BLaER1 (cell line): ENCODE data around the gene OSBPL5.
A peak's percentile ranks its signal among the peaks of the same experiment; 100 is the strongest.

ENCODE experiments used
- H3K27ac ChIP-seq: shearing (Covaris generic); formaldehyde crosslinking; 2 replicates; pipeline ENCODE4 v1.8.1; 2022
- H3K27me3 ChIP-seq: shearing (Covaris generic); formaldehyde crosslinking; 2 replicates; pipeline ENCODE4 v1.8.1; 2022
- H3K36me3 ChIP-seq: shearing (Covaris generic); formaldehyde crosslinking; 2 replicates; pipeline ENCODE4 v1.8.1; 2022
- H3K4me1 ChIP-seq: shearing (Covaris generic); formaldehyde crosslinking; 2 replicates; pipeline ENCODE4 v1.8.1; 2022
- H3K4me2 ChIP-seq: shearing (Covaris generic); formaldehyde crosslinking; 2 replicates; pipeline ENCODE4 v1.8.1; 2022
- H3K4me3 ChIP-seq: shearing (Covaris generic); formaldehyde crosslinking; 2 replicates; pipeline ENCODE4 v1.8.1; 2022
- H3K9ac ChIP-seq: shearing (Covaris generic); formaldehyde crosslinking; 2 replicates; pipeline ENCODE4 v1.8.1; 2022
- H3K9me3 ChIP-seq: shearing (Covaris generic); formaldehyde crosslinking; 2 replicates; pipeline ENCODE4 v1.8.1; 2022
- H4K20me1 ChIP-seq: shearing (Covaris generic); formaldehyde crosslinking; 2 replicates; pipeline ENCODE4 v1.8.1; 2022
- Cebpa-rat ChIP-seq: shearing (Covaris generic); IDR thresholded peaks from 2 replicates; pipeline ENCODE4 v1.8.1; 2022

The OSBPL5 gene

GRCh38 chr11:3158821-3159220 is 6.3 kb downstream of the OSBPL5 start:
- Histone ChIP-seq H3K9me3 (no peaks in the 10 kb centered on the region), H3K36me3 (no peaks in the 10 kb centered on the region), H3K27me3 (no peaks in the 10 kb centered on the region), H3K4me1 (peaks cover 98% of the 10 kb centered on the region), H3K4me2 (peak overlapping the region; percentile 95), H3K27ac (no peak overlapping the region), H3K9ac (no peak overlapping the region), H4K20me1 (peaks cover 96% of the 10 kb centered on the region), H3K4me3 (no peak overlapping the region)
- TF ChIP-seq Cebpa-rat = no peak

GRCh38 chr11:3158131-3158591 is 6.9 kb downstream of the OSBPL5 start:
- Histone ChIP-seq H3K9ac (no peak overlapping the region), H3K27ac (peak overlapping the region; percentile 69), H3K4me1 (peaks cover 98% of the 10 kb centered on the region), H3K9me3 (no peaks in the 10 kb centered on the region), H3K27me3 (no peaks in the 10 kb centered on the region), H3K4me2 (peak overlapping the region; percentile 95), H3K4me3 (no peak overlapping the region), H4K20me1 (peaks cover 97% of the 10 kb centered on the region), H3K36me3 (no peaks in the 10 kb centered on the region)
- no peak for TF ChIP-seq Cebpa-rat

GRCh38 chr11:3157381-3158130 is 7.6 kb downstream of the OSBPL5 start:
- H3K9ac ChIP-seq = peak overlapping the region; percentile 11; the same call in 1 of the 2 replicates
- H3K4me2 ChIP-seq = peak overlapping the region; percentile 95
- peaks cover 98% of the 10 kb centered on the region for H3K4me1 ChIP-seq
- no peaks in the 10 kb centered on the region for H3K9me3 ChIP-seq
- H3K27me3 ChIP-seq = no peaks in the 10 kb centered on the region
- peaks cover 97% of the 10 kb centered on the region for H4K20me1 ChIP-seq
- H3K36me3 ChIP-seq = no peaks in the 10 kb centered on the region; the same call in 1 of the 2 replicates
- H3K4me3 ChIP-seq = no peak overlapping the region
- no peak for TF ChIP-seq Cebpa-rat
- peak overlapping the region; percentile 69 for H3K27ac ChIP-seq

- H3K36me3 ChIP-seq = no peaks in the 10 kb centered on the region; the same call in 1 of the 2 replicates
- H3K27me3 ChIP-seq = no peaks in the 10 kb centered on the region
- H3K4me2 ChIP-seq = peak overlapping the region; percentile 95
- peak overlapping the region; percentile 11; the same call in 1 of the 2 replicates for H3K9ac ChIP-seq
- H3K9me3 ChIP-seq = no peaks in the 10 kb centered on the region
- H3K4me1 ChIP-seq = peaks cover 98% of the 10 kb centered on the region
- no peak overlapping the region for H3K4me3 ChIP-seq
- H4K20me1 ChIP-seq = peaks cover 97% of the 10 kb centered on the region
- no peak for TF ChIP-seq Cebpa-rat
- peak overlapping the region; percentile 69 for H3K27ac ChIP-seq
Measured at GRCh38 chr11:3156661-3157311, 8.3 kb downstream of the OSBPL5 start.

GRCh38 chr11:3156282-3156660 is 8.8 kb downstream of the OSBPL5 start:
- Histone ChIP-seq H3K36me3 (no peaks in the 10 kb centered on the region; the same call in 1 of the 2 replicates), H3K4me2 (peak overlapping the region; percentile 95)

GRCh38 chr11:3155691-3156258 is 9.3 kb downstream of the OSBPL5 start:
- no peak overlapping the region for H3K4me3 ChIP-seq
- TF ChIP-seq Cebpa-rat = no peak
- H3K4me1 ChIP-seq = peaks cover 98% of the 10 kb centered on the region
- peaks cover 97% of the 10 kb centered on the region for H4K20me1 ChIP-seq
- H3K4me2 ChIP-seq = peak overlapping the region; percentile 95
- no peaks in the 10 kb centered on the region for H3K9me3 ChIP-seq
- H3K27ac ChIP-seq = peak overlapping the region; percentile 35
- H3K27me3 ChIP-seq = no peaks in the 10 kb centered on the region
- peaks cover 3% of the 10 kb centered on the region; the same call in 1 of the 2 replicates for H3K36me3 ChIP-seq
- no peak overlapping the region for H3K9ac ChIP-seq

More at GRCh38 chr11:3156282-3156660, 8.8 kb downstream of the OSBPL5 start:
- H3K9me3 ChIP-seq = no peaks in the 10 kb centered on the region
- H4K20me1 ChIP-seq = peaks cover 97% of the 10 kb centered on the region
- no peak overlapping the region for H3K4me3 ChIP-seq
- peak overlapping the region; percentile 35; the same call in 1 of the 2 replicates for H3K27ac ChIP-seq
- H3K27me3 ChIP-seq = no peaks in the 10 kb centered on the region
- peaks cover 98% of the 10 kb centered on the region for H3K4me1 ChIP-seq
- H3K9ac ChIP-seq = no peak overlapping the region
- TF ChIP-seq Cebpa-rat = no peak

GRCh38 chr11:3155216-3155615 is 9.9 kb downstream of the OSBPL5 start:
- Histone ChIP-seq H3K36me3 (peaks cover 5% of the 10 kb centered on the region; the same call in 1 of the 2 replicates), H3K27me3 (no peaks in the 10 kb centered on the region), H3K9ac (no peak overlapping the region), H3K4me3 (no peak overlapping the region), H4K20me1 (peaks cover 98% of the 10 kb centered on the region), H3K4me1 (peaks cover 100% of the 10 kb centered on the region), H3K27ac (peak overlapping the region; percentile 35), H3K9me3 (no peaks in the 10 kb centered on the region), H3K4me2 (peak overlapping the region; percentile 95; the same call in 1 of the 2 replicates)
- TF ChIP-seq Cebpa-rat = no peak

GRCh38 chr11:3154001-3154599 is 11.0 kb downstream of the OSBPL5 start:
- H3K9ac ChIP-seq = no peak overlapping the region
- H3K27me3 ChIP-seq = no peaks in the 10 kb centered on the region
- H3K36me3 ChIP-seq = peaks cover 5% of the 10 kb centered on the region; the same call in 1 of the 2 replicates
- peaks cover 100% of the 10 kb centered on the region for H3K4me1 ChIP-seq
- no peak for TF ChIP-seq Cebpa-rat
- no peaks in the 10 kb centered on the region for H3K9me3 ChIP-seq
- no peak overlapping the region for H3K4me3 ChIP-seq
- peaks cover 98% of the 10 kb centered on the region for H4K20me1 ChIP-seq
- peak overlapping the region; percentile 25; the same call in 1 of the 2 replicates for H3K27ac ChIP-seq
- H3K4me2 ChIP-seq = peak overlapping the region; percentile 2; the same call in 1 of the 2 replicates

- no peak overlapping the region for H3K9ac ChIP-seq
- no peak for TF ChIP-seq Cebpa-rat
- no peaks in the 10 kb centered on the region for H3K9me3 ChIP-seq
- no peak overlapping the region for H3K4me3 ChIP-seq
- no peak overlapping the region for H3K4me2 ChIP-seq
- H4K20me1 ChIP-seq = peaks cover 98% of the 10 kb centered on the region
- no peak overlapping the region for H3K27ac ChIP-seq
- peaks cover 5% of the 10 kb centered on the region; the same call in 1 of the 2 replicates for H3K36me3 ChIP-seq
- H3K4me1 ChIP-seq = peaks cover 100% of the 10 kb centered on the region
- no peaks in the 10 kb centered on the region for H3K27me3 ChIP-seq
Measured at GRCh38 chr11:3153291-3153861, 11.7 kb downstream of the OSBPL5 start.
